GM10248 (cell line): ENCODE measurements around the gene NPY1R.
A peak's percentile ranks its signal among the peaks of the same experiment; 100 is the strongest.

Experiments used
- CTCF ChIA-PET: fragments of 300-600 bp; sonication (Branson Sonifier 250); formaldehyde crosslinking; extraction: SDS; loops from one replicate; lab custom pipeline; 2021; ENCODE audit warnings: antibody characterized with exemption; lab: Yijun Ruan, JAX
- POLR2A ChIA-PET: fragments of 350-650 bp; sonication (Branson Sonifier 250); formaldehyde crosslinking; extraction: SDS; loops from one replicate; lab custom pipeline; 2020; ENCODE audit warnings: antibody characterized with exemption; lab: Yijun Ruan, JAX
- DNase-seq: peaks from one replicate; pipeline ENCODE4 v3.0.0; 2012; ENCODE audit errors: extremely low spot score
- TF ChIP-seq, protein P1 (sequence below): IDR thresholded peaks from 2 replicates; pipeline ENCODE4 v1.5.1; 2012; ENCODE audit warnings: mild to moderate bottlenecking, low read depth; ENCODE audit errors: extremely low read depth, missing control alignments, control extremely low read depth

Gene NPY1R

DNA sequence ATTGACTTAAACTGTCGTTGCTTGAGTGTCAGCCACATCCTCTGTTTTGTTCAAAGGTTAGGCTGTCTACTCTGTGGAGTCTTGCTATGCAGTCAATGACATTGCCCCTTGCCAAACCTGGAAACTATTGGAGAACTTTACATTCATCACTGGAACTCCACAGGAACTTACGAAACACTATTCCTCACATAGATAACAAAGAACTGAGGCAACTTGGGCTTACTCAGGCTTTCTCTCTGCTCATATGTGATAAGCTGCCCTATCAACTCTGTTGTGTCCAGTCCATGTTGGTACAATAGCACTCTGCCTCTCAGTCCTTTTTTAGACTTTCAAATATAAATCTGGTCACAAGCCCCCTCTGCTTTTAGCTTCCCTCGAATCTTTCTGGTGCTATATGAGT lies 20.7 kb upstream of the NPY1R start:
- TF ChIP-seq, protein P1, sequence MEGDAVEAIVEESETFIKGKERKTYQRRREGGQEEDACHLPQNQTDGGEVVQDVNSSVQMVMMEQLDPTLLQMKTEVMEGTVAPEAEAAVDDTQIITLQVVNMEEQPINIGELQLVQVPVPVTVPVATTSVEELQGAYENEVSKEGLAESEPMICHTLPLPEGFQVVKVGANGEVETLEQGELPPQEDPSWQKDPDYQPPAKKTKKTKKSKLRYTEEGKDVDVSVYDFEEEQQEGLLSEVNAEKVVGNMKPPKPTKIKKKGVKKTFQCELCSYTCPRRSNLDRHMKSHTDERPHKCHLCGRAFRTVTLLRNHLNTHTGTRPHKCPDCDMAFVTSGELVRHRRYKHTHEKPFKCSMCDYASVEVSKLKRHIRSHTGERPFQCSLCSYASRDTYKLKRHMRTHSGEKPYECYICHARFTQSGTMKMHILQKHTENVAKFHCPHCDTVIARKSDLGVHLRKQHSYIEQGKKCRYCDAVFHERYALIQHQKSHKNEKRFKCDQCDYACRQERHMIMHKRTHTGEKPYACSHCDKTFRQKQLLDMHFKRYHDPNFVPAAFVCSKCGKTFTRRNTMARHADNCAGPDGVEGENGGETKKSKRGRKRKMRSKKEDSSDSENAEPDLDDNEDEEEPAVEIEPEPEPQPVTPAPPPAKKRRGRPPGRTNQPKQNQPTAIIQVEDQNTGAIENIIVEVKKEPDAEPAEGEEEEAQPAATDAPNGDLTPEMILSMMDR = no peak
- ChIA-PET POLR2A (no interaction called here), CTCF (interaction anchor here (1.0 kb wide), 1 partner anchor 23 kb away, joined by 3 read pairs; no protein-coding TSS in a partner anchor)
- no peak for DNase-seq

DNA sequence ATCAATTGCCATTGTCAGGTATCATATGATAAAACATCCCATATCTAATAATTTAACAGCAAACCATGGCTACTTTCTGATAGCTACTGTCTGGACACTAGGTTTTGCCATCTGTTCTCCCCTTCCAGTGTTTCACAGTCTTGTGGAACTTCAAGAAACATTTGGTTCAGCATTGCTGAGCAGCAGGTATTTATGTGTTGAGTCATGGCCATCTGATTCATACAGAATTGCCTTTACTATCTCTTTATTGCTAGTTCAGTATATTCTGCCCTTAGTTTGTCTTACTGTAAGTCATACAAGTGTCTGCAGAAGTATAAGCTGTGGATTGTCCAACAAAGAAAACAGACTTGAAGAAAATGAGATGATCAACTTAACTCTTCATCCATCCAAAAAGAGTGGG lies 18.3 kb upstream of the NPY1R start:
- no peak for DNase-seq
- TF ChIP-seq, protein P1 = no peak
- POLR2A ChIA-PET = no interaction called here
- CTCF ChIA-PET = interaction anchor here (1.1 kb wide), 1 partner anchor 9 kb away, joined by 3 read pairs; no protein-coding TSS in a partner anchor

DNA sequence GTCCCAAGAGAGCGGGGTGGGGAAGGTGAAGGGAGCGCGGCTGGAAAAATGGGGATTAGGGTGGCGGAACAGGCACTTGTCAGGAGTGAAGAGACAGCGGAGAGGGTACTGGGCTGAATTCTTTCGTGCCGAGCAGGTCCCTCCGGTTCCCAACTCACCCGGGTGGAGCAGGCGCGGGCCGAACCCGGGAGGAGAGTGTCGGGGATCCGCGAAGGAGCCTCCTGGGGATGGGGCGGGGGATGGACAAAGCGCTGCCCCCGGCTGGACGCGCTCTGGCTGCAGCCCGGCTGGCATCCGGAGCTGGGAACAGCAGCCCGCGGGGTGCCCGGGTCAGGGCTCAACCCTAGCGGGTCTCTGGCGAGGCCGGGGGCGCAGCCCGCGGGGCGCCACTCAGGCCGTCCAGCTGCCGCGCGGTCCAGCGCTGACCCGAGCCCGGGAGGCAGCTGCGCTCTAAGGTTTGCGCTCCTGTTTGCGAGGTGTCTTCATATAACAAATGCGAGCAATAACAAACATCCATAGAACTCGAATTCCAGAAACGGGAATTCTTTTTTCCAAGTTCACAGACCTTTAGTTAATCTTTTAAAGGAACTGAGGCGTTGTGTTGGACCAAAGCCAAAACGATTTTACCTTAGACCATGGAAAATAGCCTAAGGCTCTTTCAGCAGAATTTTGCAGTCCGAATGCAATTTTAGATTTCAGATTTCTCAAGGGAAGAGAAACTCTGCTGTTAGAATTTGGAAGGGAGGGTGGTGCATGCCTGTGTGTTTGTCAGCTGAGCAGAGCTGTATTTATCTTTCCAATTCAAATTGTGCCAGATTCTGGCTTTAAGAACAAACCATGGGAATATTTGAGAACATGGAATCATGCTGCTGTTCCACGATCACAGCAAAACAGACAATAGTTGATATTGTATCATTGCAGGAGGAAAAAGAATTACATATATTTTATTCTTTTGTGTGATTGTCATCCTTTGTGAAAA lies 12.0 kb upstream of the NPY1R start:
- POLR2A ChIA-PET = no interaction called here
- CTCF ChIA-PET = no interaction called here
- no peak for DNase-seq
- TF ChIP-seq, protein P1 = no peak

DNA sequence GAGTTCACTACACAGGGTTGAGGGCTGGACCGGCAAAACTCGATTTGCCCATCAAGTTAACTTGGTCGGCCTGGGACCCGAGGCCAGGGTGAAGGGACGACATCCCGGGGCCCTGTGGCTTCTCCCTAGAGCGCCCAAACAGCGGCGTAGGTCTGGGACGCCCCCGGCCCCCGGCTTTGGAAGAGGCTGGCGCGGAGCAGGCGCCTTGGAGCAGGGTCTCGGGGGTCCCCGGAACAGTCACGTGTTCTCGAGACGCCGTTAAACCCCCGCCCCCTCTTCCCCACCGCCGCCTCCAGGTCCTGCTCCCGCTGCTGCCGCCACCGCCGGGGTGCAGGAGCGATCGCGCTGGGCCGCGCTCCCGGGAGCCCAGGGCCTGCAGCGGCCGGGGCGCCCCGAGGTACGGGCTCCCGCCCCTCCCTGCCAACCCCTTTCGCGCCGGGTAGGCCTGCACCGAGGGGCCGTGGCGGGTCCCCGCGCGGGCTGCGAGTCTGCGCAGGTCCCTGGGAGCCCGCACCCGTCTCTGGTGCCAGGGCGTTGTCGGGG lies 11.3 kb upstream of the NPY1R start, which contains the start of gene NPY5R:
TSS of gene NPY5R (plus strand) at position 289 of the 543 bp plus-strand sequence. CDS start 6,382 bp downstream, outside the sequence.
- no peak for DNase-seq
- CTCF ChIA-PET = no interaction called here
- TF ChIP-seq, protein P1 = no peak
- POLR2A ChIA-PET = no interaction called here

DNA sequence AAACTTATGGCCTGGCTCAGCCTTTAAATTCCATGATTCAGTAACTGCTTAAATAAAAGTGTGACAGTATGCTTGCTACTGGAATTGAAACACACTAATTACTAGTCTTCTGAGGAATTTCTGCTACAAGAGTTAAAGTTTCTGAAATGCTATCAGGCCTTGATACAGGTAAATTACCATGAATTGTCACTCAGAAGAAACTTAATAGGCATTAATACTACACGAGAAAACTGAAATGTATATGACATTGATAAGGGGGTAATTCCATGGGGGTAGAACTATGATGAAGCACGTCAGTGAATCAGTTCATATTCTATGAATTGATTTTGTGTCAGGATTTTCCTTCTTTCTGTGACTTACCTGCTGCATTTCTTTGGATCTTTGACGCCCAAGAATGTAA lies 3.0 kb upstream of the NPY1R start:
- DNase-seq = no peak
- ChIA-PET POLR2A (no interaction called here), CTCF (no interaction called here)
- TF ChIP-seq, protein P1 = no peak

DNA sequence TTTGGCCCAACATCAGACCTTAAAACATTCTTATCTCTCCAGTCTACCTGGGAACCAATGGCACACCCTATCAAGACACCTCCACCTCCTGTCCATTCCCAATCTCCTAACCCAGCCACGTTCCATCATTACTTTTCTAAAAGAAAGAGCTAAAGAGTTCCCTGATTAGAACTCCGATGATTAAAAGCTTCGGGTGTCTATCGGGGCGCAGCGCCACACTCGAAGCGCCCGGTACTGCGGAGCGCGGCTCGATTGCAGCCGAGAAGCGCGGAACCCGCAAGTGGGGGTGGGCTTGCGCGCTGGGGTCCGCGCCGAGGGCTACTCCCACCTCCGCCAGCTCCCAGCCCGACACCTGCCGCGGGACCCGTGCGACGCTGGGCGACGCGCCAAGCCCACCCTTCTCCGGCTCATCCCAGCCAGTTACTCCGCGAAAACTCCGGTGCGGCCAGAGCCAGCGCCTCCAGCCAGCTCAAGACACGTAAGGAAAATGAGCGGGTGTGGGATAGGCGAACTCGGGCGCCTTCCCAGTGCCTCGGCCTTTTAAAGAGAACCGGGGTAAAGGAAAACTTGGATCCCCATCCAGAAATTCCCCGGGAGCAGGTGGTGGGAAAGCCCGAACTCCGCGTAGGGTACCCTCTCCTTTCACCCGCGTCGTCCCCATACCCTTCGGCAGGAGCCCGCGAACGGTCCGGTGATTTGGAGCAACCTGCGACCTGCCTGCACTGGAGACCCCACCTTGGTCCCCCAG lies 593 bp downstream of the NPY1R start:
- TF ChIP-seq, protein P1 = no peak
- CTCF ChIA-PET = interaction anchor here (1.1 to 2.6 kb wide), 9 partner anchors 15 to 834 kb away, joined by 3 to 16 read pairs (median 7); no protein-coding TSS in a partner anchor
- DNase-seq = peak; percentile 15
- POLR2A ChIA-PET = no interaction called here
